DOHH2 (cell line): ENCODE results near the gene FGGY.
"Not testable (repeated sequence)": the region's sequence is repeated elsewhere in the genome, so short reads cannot be mapped to it uniquely, and the experiment has no call there.

Source experiments
- H3F3A ChIP-seq: fragments of 200-600 bp; sonication (generic), shearing (Covaris generic); 2 replicates; pipeline ENCODE4 v1.6.0; 2016; ENCODE audit warnings: antibody characterized with exemption, mild to moderate bottlenecking; ENCODE audit not compliant: control insufficient read depth, insufficient read depth
- H3K27ac ChIP-seq: fragments of 200-600 bp; sonication (generic); 2 replicates; pipeline ENCODE4 v1.5.1; 2014; ENCODE audit warnings: low read depth, mild to moderate bottlenecking, low read length, moderate library complexity
- H3K27me3 ChIP-seq: fragments of 200-600 bp; sonication (generic); 2 replicates; pipeline ENCODE4 v1.6.1; 2014; ENCODE audit warnings: mild to moderate bottlenecking, low read length, mixed read lengths; ENCODE audit not compliant: control insufficient read depth
- H3K36me3 ChIP-seq: fragments of 200-600 bp; sonication (generic); 2 replicates; pipeline ENCODE4 v1.6.1; 2014; ENCODE audit warnings: mild to moderate bottlenecking, low read length, moderate library complexity, mixed read lengths; ENCODE audit not compliant: control insufficient read depth
- H3K4me1 ChIP-seq: fragments of 200-600 bp; sonication (generic); 2 replicates; pipeline ENCODE4 v1.6.1; 2014; ENCODE audit warnings: mild to moderate bottlenecking, low read length, mixed read lengths; ENCODE audit not compliant: control insufficient read depth
- H3K4me2 ChIP-seq: fragments of 200-600 bp; sonication (generic); 2 replicates; pipeline ENCODE4 v1.6.0; 2014; ENCODE audit warnings: mild to moderate bottlenecking, low read length, moderate library complexity
- H3K4me3 ChIP-seq: fragments of 200-600 bp; sonication (generic); 2 replicates; pipeline ENCODE4 v1.5.1; 2014; ENCODE audit warnings: mild to moderate bottlenecking, low read length, mixed read lengths
- H3K79me2 ChIP-seq: fragments of 200-600 bp; sonication (generic); 2 replicates; pipeline ENCODE4 v1.6.1; 2014; ENCODE audit warnings: mild to moderate bottlenecking, low read length, mixed read lengths; ENCODE audit not compliant: control insufficient read depth
- H3K9me2 ChIP-seq: fragments of 200-600 bp; sonication (generic); replicated peaks from 2 replicates; pipeline ENCODE4 v1.6.1; 2014; ENCODE audit warnings: mild to moderate bottlenecking, low read length, mixed read lengths; ENCODE audit not compliant: control insufficient read depth
- H3K9me3 ChIP-seq: fragments of 200-600 bp; sonication (generic); 2 replicates; pipeline ENCODE4 v1.6.1; 2014; ENCODE audit warnings: antibody characterized with exemption, low read length, mixed read lengths; ENCODE audit not compliant: control insufficient read depth, insufficient read depth
- H4K20me1 ChIP-seq: fragments of 200-600 bp; sonication (generic); 2 replicates; pipeline ENCODE4 v1.6.0; 2014; ENCODE audit warnings: low read depth, mild to moderate bottlenecking, antibody characterized with exemption, low read length, moderate library complexity; ENCODE audit not compliant: control insufficient read depth, insufficient read depth
- CTCF ChIP-seq: fragments of 200-600 bp; sonication (generic); IDR thresholded peaks from one replicate; pipeline ENCODE4 v1.5.1; 2014; ENCODE audit warnings: antibody characterized with exemption, mild to moderate bottlenecking, low read depth, low read length; ENCODE audit not compliant: poor library complexity, severe bottlenecking
- EZH2phosphoT487 ChIP-seq: fragments of 200-600 bp; sonication (generic); IDR thresholded peaks from 2 replicates; pipeline ENCODE4 v1.6.1; 2017; ENCODE audit warnings: borderline replicate concordance, mild to moderate bottlenecking, antibody characterized with exemption, low read length, moderate library complexity, mixed read lengths

The FGGY gene

GRCh38 chr1:59733443-59734141 is 436.7 kb downstream of the FGGY start:
- Histone ChIP-seq H3K36me3 (no peaks in the 10 kb centered on the region), H3F3A (no peaks in the 10 kb centered on the region), H3K27me3 (no peaks in the 10 kb centered on the region), H3K27ac (no peak overlapping the region), H3K4me1 (no peaks in the 10 kb centered on the region), H3K4me2 (no peak overlapping the region), H3K9me3 (no peaks in the 10 kb centered on the region), H3K9me2 (no peaks in the 10 kb centered on the region), H3K4me3 (no peak overlapping the region), H3K79me2 (no peaks in the 10 kb centered on the region), H4K20me1 (no peaks in the 10 kb centered on the region)
- TF ChIP-seq CTCF (no peak), EZH2phosphoT487 (no peak)

- not testable (repeated sequence) for H3K9me3 ChIP-seq, H3K27me3 ChIP-seq, H3K4me2 ChIP-seq, H3K9me2 ChIP-seq, H3K4me1 ChIP-seq, H3K79me2 ChIP-seq, H3F3A ChIP-seq, H3K27ac ChIP-seq, H4K20me1 ChIP-seq, H3K36me3 ChIP-seq, H3K4me3 ChIP-seq
These were observed 439.0 kb downstream of the FGGY start for GRCh38 chr1:59735927-59736326.

- Histone ChIP-seq H3K36me3 (no peaks in the 10 kb centered on the region), H3K4me2 (no peak overlapping the region), H3K9me3 (no peaks in the 10 kb centered on the region), H3K27me3 (no peaks in the 10 kb centered on the region), H3F3A (no peaks in the 10 kb centered on the region), H3K9me2 (no peaks in the 10 kb centered on the region), H3K79me2 (no peaks in the 10 kb centered on the region), H4K20me1 (no peaks in the 10 kb centered on the region), H3K27ac (no peak overlapping the region), H3K4me1 (no peaks in the 10 kb centered on the region), H3K4me3 (no peak overlapping the region)
- TF ChIP-seq EZH2phosphoT487 (no peak), CTCF (no peak)
These were observed 439.9 kb downstream of the FGGY start for GRCh38 chr1:59736744-59737143.

GRCh38 chr1:59737638-59738037 is 440.7 kb downstream of the FGGY start:
- TF ChIP-seq CTCF (no peak), EZH2phosphoT487 (no peak)
- H3K36me3 ChIP-seq = no peaks in the 10 kb centered on the region
- H3K4me1 ChIP-seq = no peaks in the 10 kb centered on the region
- H4K20me1 ChIP-seq = no peaks in the 10 kb centered on the region
- no peak overlapping the region for H3K4me3 ChIP-seq
- H3K79me2 ChIP-seq = no peaks in the 10 kb centered on the region
- no peaks in the 10 kb centered on the region for H3K9me2 ChIP-seq
- H3K27ac ChIP-seq = no peak overlapping the region
- H3F3A ChIP-seq = no peaks in the 10 kb centered on the region
- H3K4me2 ChIP-seq = no peak overlapping the region
- H3K9me3 ChIP-seq = no peaks in the 10 kb centered on the region
- no peaks in the 10 kb centered on the region for H3K27me3 ChIP-seq
